WTC11 (cell line): Measurements from ENCODE around the gene PARM1. TPM values are rescaled to one million over a fixed set of nuclear protein-coding genes. Genes with fewer than 3 reads are reported as not detected.

ENCODE experiments used
- ATAC-seq: fragments of 200-7000 bp; cut with Tn5 transposase; 2 replicates; pipeline ENCODE4 v1.10.0; 2021; ENCODE audit warnings: mild to moderate bottlenecking, moderate library complexity
- CTCF ChIA-PET: fragments of 300-600 bp; sonication (Branson Sonifier 250); formaldehyde crosslinking; loops from one replicate; lab custom pipeline; 2021; ENCODE audit warnings: antibody characterized with exemption; lab: Charles Lee
- POLR2A ChIA-PET: fragments of 350-600 bp; sonication (Branson Sonifier 250); formaldehyde crosslinking; loops from one replicate; lab custom pipeline; 2021; ENCODE audit warnings: antibody characterized with exemption; lab: Charles Lee
- DNase-seq: peaks from one replicate; pipeline ENCODE4 v3.0.0; 2021; ENCODE audit warnings: low spot score
- H3K27ac Mint-ChIP-seq: 2 replicates; pipeline ENCODE4 v1.8.0; 2021; ENCODE audit warnings: mixed read lengths
- H3K27me3 Mint-ChIP-seq: 2 replicates; pipeline ENCODE4 v1.8.0; 2021; ENCODE audit warnings: low read depth, mild to moderate bottlenecking, moderate library complexity, mixed read lengths
- H3K36me3 Mint-ChIP-seq: 2 replicates; pipeline ENCODE4 v1.8.0; 2021; ENCODE audit warnings: mixed read lengths
- H3K4me1 Mint-ChIP-seq: 2 replicates; pipeline ENCODE4 v1.8.0; 2022; ENCODE audit warnings: mixed read lengths
- H3K4me3 Mint-ChIP-seq: 2 replicates; pipeline ENCODE4 v1.8.0; 2021; ENCODE audit warnings: mild to moderate bottlenecking, moderate library complexity, mixed read lengths
- H3K9me3 Mint-ChIP-seq: 2 replicates; pipeline ENCODE4 v1.8.0; 2021; ENCODE audit warnings: mixed read lengths
- CBFB ChIP-seq: sonication (generic); formaldehyde crosslinking; IDR thresholded peaks from 2 replicates; pipeline ENCODE4 v1.8.1; 2022; ENCODE audit warnings: mild to moderate bottlenecking, low read depth, missing genetic modification reagents
- E2F5 ChIP-seq: sonication (generic); formaldehyde crosslinking; IDR thresholded peaks from 2 replicates; pipeline ENCODE4 v1.8.1; 2022; ENCODE audit warnings: mild to moderate bottlenecking, moderate library complexity, missing genetic modification reagents
- ETV6 ChIP-seq: sonication (generic); formaldehyde crosslinking; IDR thresholded peaks from 2 replicates; pipeline ENCODE4 v1.8.1; 2022; ENCODE audit warnings: mild to moderate bottlenecking, missing genetic modification reagents
- FOXK1 ChIP-seq: sonication (generic); formaldehyde crosslinking; IDR thresholded peaks from 2 replicates; pipeline ENCODE4 v1.8.0; 2022; ENCODE audit warnings: mild to moderate bottlenecking, moderate library complexity, missing genetic modification reagents
- GABPB1 ChIP-seq: sonication (generic); formaldehyde crosslinking; IDR thresholded peaks from 2 replicates; pipeline ENCODE4 v1.8.1; 2023; ENCODE audit warnings: mild to moderate bottlenecking, missing genetic modification reagents
- GTF2I ChIP-seq: fragments of 250-450 bp; sonication (Bioruptor Pico); conservative IDR thresholded peaks from 2 replicates; pipeline ENCODE4 v1.4.0; 2021; ENCODE audit warnings: mild to moderate bottlenecking
- NFYB ChIP-seq: sonication (generic); formaldehyde crosslinking; conservative IDR thresholded peaks from 2 replicates; pipeline ENCODE4 v1.8.0; 2022; ENCODE audit warnings: low read depth, missing genetic modification reagents
- NR2C2 ChIP-seq: sonication (generic); formaldehyde crosslinking; IDR thresholded peaks from 2 replicates; pipeline ENCODE4 v1.8.0; 2022; ENCODE audit warnings: mild to moderate bottlenecking, missing genetic modification reagents
- NR3C1 ChIP-seq: sonication (generic); formaldehyde crosslinking; conservative IDR thresholded peaks from 2 replicates; pipeline ENCODE4 v1.8.1; 2023; ENCODE audit warnings: low read depth, mild to moderate bottlenecking, missing genetic modification reagents
- SMAD3 ChIP-seq: sonication (generic); formaldehyde crosslinking; IDR thresholded peaks from 2 replicates; pipeline ENCODE4 v1.8.0; 2022; ENCODE audit warnings: missing genetic modification reagents, mild to moderate bottlenecking, borderline replicate concordance
- TEAD4 ChIP-seq: sonication (generic); formaldehyde crosslinking; IDR thresholded peaks from 2 replicates; pipeline ENCODE4 v1.8.0; 2022; ENCODE audit warnings: mild to moderate bottlenecking, missing genetic modification reagents
- ZBTB21 ChIP-seq: sonication (generic); formaldehyde crosslinking; IDR thresholded peaks from 2 replicates; pipeline ENCODE4 v1.8.1; 2023; ENCODE audit warnings: mild to moderate bottlenecking, missing genetic modification reagents, borderline replicate concordance
- ZNF121 ChIP-seq: sonication (generic); formaldehyde crosslinking; IDR thresholded peaks from 2 replicates; pipeline ENCODE4 v1.8.0; 2023; ENCODE audit warnings: missing genetic modification reagents
- ZNF138 ChIP-seq: sonication (generic); formaldehyde crosslinking; conservative IDR thresholded peaks from 2 replicates; pipeline ENCODE4 v1.8.1; 2022; ENCODE audit warnings: mild to moderate bottlenecking, moderate library complexity, missing genetic modification reagents
- ZNF281 ChIP-seq: sonication (generic); formaldehyde crosslinking; IDR thresholded peaks from 2 replicates; pipeline ENCODE4 v1.8.0; 2023; ENCODE audit warnings: mild to moderate bottlenecking, missing genetic modification reagents
- ZNF317 ChIP-seq: sonication (generic); formaldehyde crosslinking; IDR thresholded peaks from 2 replicates; pipeline ENCODE4 v1.8.1; 2023; ENCODE audit warnings: low read depth, mild to moderate bottlenecking, moderate library complexity, missing genetic modification reagents, borderline replicate concordance
- ZNF423 ChIP-seq: fragments of 250-450 bp; sonication (Bioruptor Pico); IDR thresholded peaks from 2 replicates; pipeline ENCODE4 v2.1.2; 2022; ENCODE audit warnings: mild to moderate bottlenecking, moderate library complexity
- ZNF671 ChIP-seq: fragments of 250-450 bp; sonication (Bioruptor Pico); IDR thresholded peaks from 2 replicates; pipeline ENCODE4 v1.8.0; 2021; ENCODE audit warnings: mild to moderate bottlenecking
- total RNA-seq: library from RNA; stranded (reverse); gene quantifications from 3 replicates; pipeline ENCODE4 v1.2.3, GENCODE V29; 2021
- TF ChIP-seq, protein P1 (sequence below): fragments of 250-450 bp; sonication (Bioruptor Pico); conservative IDR thresholded peaks from 2 replicates; pipeline ENCODE4 v1.9.0; 2021; ENCODE audit warnings: mild to moderate bottlenecking
- TF ChIP-seq, protein P2 (sequence below): fragments of 250-450 bp; sonication (Bioruptor Pico); IDR thresholded peaks from 2 replicates; pipeline ENCODE4 v2.1.2; 2022; ENCODE audit warnings: mild to moderate bottlenecking, moderate library complexity
- TF ChIP-seq, protein P3 (sequence below): sonication (generic); formaldehyde crosslinking; IDR thresholded peaks from 2 replicates; pipeline ENCODE4 v1.8.1; 2022; ENCODE audit warnings: mild to moderate bottlenecking, missing genetic modification reagents, moderate library complexity, borderline replicate concordance

PARM1 gene
- total RNA-seq, 1 experiment from 2014 or later = 6.3 TPM

GRCh38 chr4:74948236-74948635 lies 15.3 kb downstream of the PARM1 start:
- peaks cover 4% of the 10 kb centered on the region; the same call in 1 of the 2 replicates for H3K9me3 Mint-ChIP-seq
- H3K4me3 Mint-ChIP-seq = no peak overlapping the region
- no peak overlapping the region for H3K27ac Mint-ChIP-seq
- no peaks in the 10 kb centered on the region for H3K36me3 Mint-ChIP-seq
- no peak for DNase-seq
- ChIA-PET CTCF (no interaction called here), POLR2A (no interaction called here)
- no peaks in the 10 kb centered on the region; the same call in 1 of the 2 replicates for H3K27me3 Mint-ChIP-seq
- ATAC-seq = no peak
- H3K4me1 Mint-ChIP-seq = peaks cover 3% of the 10 kb centered on the region
- TF ChIP-seq ZNF671 = no peak
- no peak for TF ChIP-seq E2F5
- TF ChIP-seq NR3C1 (CRISPR knock-in tag) = no peak
- TF ChIP-seq FOXK1 (CRISPR knock-in tag) = no peak
- TF ChIP-seq NFYB (CRISPR knock-in tag) = no peak
- no peak for TF ChIP-seq ZBTB21 (CRISPR knock-in tag)
- no peak for TF ChIP-seq ZNF317 (CRISPR knock-in tag)
- TF ChIP-seq, protein P1, sequence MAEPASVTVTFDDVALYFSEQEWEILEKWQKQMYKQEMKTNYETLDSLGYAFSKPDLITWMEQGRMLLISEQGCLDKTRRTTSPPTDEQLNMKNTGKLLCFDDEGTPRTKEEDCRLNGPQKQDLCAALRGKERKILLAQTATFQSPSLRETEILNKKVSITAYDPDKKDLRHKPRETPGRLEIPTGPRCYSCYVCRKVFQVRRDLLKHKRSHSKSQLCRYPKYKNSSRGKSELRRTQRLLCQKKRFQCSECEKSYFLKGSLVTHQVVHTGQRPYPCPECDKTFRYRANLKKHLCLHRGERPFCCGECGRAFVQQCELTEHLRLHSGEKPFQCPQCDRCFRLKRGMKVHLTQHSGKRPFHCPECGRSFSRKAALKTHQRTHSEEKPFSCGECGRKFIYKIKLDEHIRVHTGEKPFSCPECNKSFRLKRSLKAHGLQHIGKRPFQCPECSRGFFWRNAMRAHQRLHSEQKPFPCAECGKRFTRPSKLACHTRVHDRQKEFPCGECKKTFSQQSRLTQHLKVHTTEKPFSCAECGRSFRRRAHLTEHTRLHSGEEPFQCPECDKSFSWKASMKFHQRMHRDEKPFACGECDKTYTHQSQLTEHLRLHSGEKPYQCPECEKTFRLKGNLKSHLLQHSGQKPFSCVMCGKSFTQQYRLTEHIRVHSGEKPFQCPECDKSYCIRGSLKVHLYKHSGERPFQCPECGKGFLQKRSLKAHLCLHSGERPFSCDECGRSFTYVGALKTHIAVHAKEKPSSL = no peak
- no peak for TF ChIP-seq ETV6

DNA sequence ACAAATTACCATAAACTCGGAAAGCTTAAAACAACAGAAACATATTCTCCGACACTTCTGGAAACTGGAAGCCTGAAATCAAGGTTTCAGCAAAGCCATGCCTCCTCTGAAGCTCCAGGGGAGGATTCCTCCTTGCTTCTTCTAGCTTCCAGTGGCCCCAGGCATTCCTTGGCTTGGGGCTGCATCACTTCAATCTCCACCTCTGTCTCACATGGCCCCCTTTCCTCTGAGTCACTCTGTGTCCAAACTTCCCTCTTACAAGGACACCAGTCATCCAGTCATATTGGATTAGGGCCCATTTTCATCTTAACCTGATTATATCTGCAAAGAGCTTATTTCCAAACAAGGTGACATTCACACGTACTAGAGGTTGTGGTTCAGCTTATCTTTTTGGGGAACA lies 17.3 kb downstream of the PARM1 start:
- no peak for DNase-seq
- TF ChIP-seq CBFB (CRISPR knock-in tag) = no peak
- TF ChIP-seq ZNF281 (CRISPR knock-in tag) = no peak
- TF ChIP-seq E2F5 = no peak
- no peak for TF ChIP-seq ZNF423 (CRISPR knock-in tag)
- TF ChIP-seq ZNF138 (CRISPR knock-in tag) = no peak
- TF ChIP-seq SMAD3 (CRISPR knock-in tag) = no peak
- TF ChIP-seq, protein P2, sequence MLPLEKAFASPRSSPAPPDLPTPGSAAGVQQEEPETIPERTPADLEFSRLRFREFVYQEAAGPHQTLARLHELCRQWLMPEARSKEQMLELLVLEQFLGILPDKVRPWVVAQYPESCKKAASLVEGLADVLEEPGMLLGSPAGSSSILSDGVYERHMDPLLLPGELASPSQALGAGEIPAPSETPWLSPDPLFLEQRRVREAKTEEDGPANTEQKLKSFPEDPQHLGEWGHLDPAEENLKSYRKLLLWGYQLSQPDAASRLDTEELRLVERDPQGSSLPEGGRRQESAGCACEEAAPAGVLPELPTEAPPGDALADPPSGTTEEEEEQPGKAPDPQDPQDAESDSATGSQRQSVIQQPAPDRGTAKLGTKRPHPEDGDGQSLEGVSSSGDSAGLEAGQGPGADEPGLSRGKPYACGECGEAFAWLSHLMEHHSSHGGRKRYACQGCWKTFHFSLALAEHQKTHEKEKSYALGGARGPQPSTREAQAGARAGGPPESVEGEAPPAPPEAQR (CRISPR knock-in tag) = no peak
- TF ChIP-seq TEAD4 = no peak
- no peak for TF ChIP-seq ZNF121 (CRISPR knock-in tag)
- TF ChIP-seq GABPB1 = no peak
- TF ChIP-seq, protein P3, sequence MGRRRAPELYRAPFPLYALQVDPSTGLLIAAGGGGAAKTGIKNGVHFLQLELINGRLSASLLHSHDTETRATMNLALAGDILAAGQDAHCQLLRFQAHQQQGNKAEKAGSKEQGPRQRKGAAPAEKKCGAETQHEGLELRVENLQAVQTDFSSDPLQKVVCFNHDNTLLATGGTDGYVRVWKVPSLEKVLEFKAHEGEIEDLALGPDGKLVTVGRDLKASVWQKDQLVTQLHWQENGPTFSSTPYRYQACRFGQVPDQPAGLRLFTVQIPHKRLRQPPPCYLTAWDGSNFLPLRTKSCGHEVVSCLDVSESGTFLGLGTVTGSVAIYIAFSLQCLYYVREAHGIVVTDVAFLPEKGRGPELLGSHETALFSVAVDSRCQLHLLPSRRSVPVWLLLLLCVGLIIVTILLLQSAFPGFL (CRISPR knock-in tag) = no peak
- no peak for TF ChIP-seq NR2C2 (CRISPR knock-in tag)
- TF ChIP-seq ZNF317 (CRISPR knock-in tag) = no peak
- TF ChIP-seq GTF2I (CRISPR knock-in tag) = no peak
- Mint-ChIP-seq H3K36me3 (no peaks in the 10 kb centered on the region), H3K4me1 (no peaks in the 10 kb centered on the region; the same call in 1 of the 2 replicates), H3K27ac (no peak overlapping the region), H3K9me3 (peaks cover 4% of the 10 kb centered on the region; the same call in 1 of the 2 replicates), H3K27me3 (no peaks in the 10 kb centered on the region; the same call in 1 of the 2 replicates), H3K4me3 (no peak overlapping the region)
- ChIA-PET POLR2A (no interaction called here), CTCF (interaction anchor here (0.5 to 1.2 kb wide), 2 partner anchors 17 to 1923 kb away, joined by 3 to 5 read pairs; partner anchors contain the start of gene PARM1)
- no peak for ATAC-seq
